C4-2B (cell line): ENCODE measurements around the gene RRAGD.

Experiments
- ZFX ChIP-seq: fragments of 450-650 bp; IDR thresholded peaks from 2 replicates; pipeline ENCODE4 v1.6.1; 2017
- TF ChIP-seq, protein P1 (sequence below): fragments of 450-650 bp; conservative IDR thresholded peaks from 2 replicates; pipeline ENCODE4 v1.5.1; 2017; ENCODE audit warnings: mild to moderate bottlenecking

DNA sequence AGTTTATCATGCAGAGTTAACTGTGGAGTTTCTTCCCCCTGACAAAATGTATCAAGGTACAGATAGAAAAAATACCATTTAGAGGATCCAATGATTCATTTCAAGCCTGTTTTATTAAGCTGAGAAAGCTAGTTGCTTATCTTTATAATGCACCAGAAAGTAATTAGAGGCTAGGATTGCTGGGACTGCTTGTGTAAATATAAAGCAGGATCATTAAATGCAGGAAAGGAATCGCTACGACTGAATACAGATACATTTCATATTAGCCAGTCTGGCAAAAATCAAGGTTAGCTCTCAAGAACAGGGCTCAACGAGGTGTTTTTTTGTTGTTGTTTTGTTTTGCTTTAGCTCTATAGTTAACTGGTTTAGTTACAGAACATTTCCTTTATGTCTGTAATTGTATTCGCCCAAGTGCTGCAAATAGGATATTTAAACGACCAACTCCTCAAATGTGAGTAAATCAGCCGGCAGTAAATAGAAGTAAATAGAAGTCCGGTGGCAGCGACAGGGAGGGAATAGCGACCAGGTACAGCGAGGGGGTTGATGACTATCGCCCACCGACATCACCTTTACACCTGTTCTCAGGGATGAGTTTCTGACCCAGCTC is 60.3 kb downstream of the RRAGD start:
- TF ChIP-seq, protein P1, sequence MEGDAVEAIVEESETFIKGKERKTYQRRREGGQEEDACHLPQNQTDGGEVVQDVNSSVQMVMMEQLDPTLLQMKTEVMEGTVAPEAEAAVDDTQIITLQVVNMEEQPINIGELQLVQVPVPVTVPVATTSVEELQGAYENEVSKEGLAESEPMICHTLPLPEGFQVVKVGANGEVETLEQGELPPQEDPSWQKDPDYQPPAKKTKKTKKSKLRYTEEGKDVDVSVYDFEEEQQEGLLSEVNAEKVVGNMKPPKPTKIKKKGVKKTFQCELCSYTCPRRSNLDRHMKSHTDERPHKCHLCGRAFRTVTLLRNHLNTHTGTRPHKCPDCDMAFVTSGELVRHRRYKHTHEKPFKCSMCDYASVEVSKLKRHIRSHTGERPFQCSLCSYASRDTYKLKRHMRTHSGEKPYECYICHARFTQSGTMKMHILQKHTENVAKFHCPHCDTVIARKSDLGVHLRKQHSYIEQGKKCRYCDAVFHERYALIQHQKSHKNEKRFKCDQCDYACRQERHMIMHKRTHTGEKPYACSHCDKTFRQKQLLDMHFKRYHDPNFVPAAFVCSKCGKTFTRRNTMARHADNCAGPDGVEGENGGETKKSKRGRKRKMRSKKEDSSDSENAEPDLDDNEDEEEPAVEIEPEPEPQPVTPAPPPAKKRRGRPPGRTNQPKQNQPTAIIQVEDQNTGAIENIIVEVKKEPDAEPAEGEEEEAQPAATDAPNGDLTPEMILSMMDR = no peak
- no peak for TF ChIP-seq ZFX
